Skeletal muscle cell (primary cell): ENCODE data around the gene DUSP16.
"Not testable (repeated sequence)": the region's sequence is repeated elsewhere in the genome, so short reads cannot be mapped to it uniquely, and the experiment has no call there.

ENCODE experiments used
- DNase-seq: peaks from one replicate; pipeline ENCODE4 v3.0.0-alpha.2; 2010; ENCODE audit warnings: low read depth
- H3K4me3 ChIP-seq: 2 replicates; pipeline ENCODE4 v1.5.1; 2011; ENCODE audit warnings: low read depth, mild to moderate bottlenecking, control low read depth, low read length, moderate library complexity

Gene DUSP16

GRCh38 chr12:12476857-12477531, 85.7 kb downstream of the DUSP16 start:
- no peak overlapping the region for H3K4me3 ChIP-seq
- no peak for DNase-seq

- no peak for DNase-seq
- H3K4me3 ChIP-seq, result no peak overlapping the region
Observed at GRCh38 chr12:12474931-12475795, 87.5 kb downstream of the DUSP16 start.

GRCh38 chr12:12474471-12474928, 88.2 kb downstream of the DUSP16 start:
- no peak overlapping the region for H3K4me3 ChIP-seq
- DNase-seq, result no peak

GRCh38 chr12:12473223-12473622, 89.4 kb downstream of the DUSP16 start:
- no peak overlapping the region for H3K4me3 ChIP-seq
- no peak for DNase-seq

GRCh38 chr12:12471982-12472961, 90.4 kb downstream of the DUSP16 start:
- not testable (repeated sequence) for DNase-seq, H3K4me3 ChIP-seq

GRCh38 chr12:12470751-12471306, 91.8 kb downstream of the DUSP16 start:
- no peak overlapping the region for H3K4me3 ChIP-seq
- DNase-seq, result no peak

- no peak for DNase-seq
Observed at GRCh38 chr12:12469386-12469785, 93.3 kb downstream of the DUSP16 start.

GRCh38 chr12:12468575-12468974, 94.1 kb downstream of the DUSP16 start:
- no peak overlapping the region for H3K4me3 ChIP-seq
- no peak for DNase-seq

More at GRCh38 chr12:12469386-12469785, 93.3 kb downstream of the DUSP16 start:
- no peak overlapping the region for H3K4me3 ChIP-seq

- no peak for DNase-seq
- H3K4me3 ChIP-seq, result no peak overlapping the region
Observed at GRCh38 chr12:12467688-12468261, 94.9 kb downstream of the DUSP16 start.

- DNase-seq, result no peak
- no peak overlapping the region for H3K4me3 ChIP-seq
Observed at GRCh38 chr12:12467264-12467663, 95.4 kb downstream of the DUSP16 start.

GRCh38 chr12:12466157-12466556, 96.5 kb downstream of the DUSP16 start:
- no peak for DNase-seq
- H3K4me3 ChIP-seq, result no peak overlapping the region

- no peak for DNase-seq
- H3K4me3 ChIP-seq, result no peak overlapping the region
Observed at GRCh38 chr12:12465522-12465921, 97.1 kb downstream of the DUSP16 start.

GRCh38 chr12:12461923-12462315, 100.7 kb downstream of the DUSP16 start:
- H3K4me3 ChIP-seq, result no peak overlapping the region
- no peak for DNase-seq

- no peak overlapping the region for H3K4me3 ChIP-seq
- DNase-seq, result no peak
Observed at GRCh38 chr12:12460935-12461922, 101.4 kb downstream of the DUSP16 start.

- H3K4me3 ChIP-seq, result no peak overlapping the region
- DNase-seq, result peak; percentile 78
Observed at GRCh38 chr12:12456637-12457036, 106.0 kb downstream of the DUSP16 start.

GRCh38 chr12:12454315-12454714, 108.3 kb downstream of the DUSP16 start:
- DNase-seq, result no peak
- H3K4me3 ChIP-seq, result no peak overlapping the region

- H3K4me3 ChIP-seq, result no peak overlapping the region
- no peak for DNase-seq
Observed at GRCh38 chr12:12453635-12454034, 109.0 kb downstream of the DUSP16 start.
